Skeletal muscle tissue (tissue), 4 donors: ENCODE results near the gene DNAJB5. TPM values are rescaled to one million over a fixed set of nuclear protein-coding genes. Genes with fewer than 3 reads are reported as not detected.
"Not testable (repeated sequence)": the region's sequence is repeated elsewhere in the genome, so short reads cannot be mapped to it uniquely, and the experiment has no call there.

Experiments used
- H3K27ac ChIP-seq: one replicate; pipeline ENCODE4 v1.7.0; 2013; ENCODE audit warnings: mild to moderate bottlenecking, low read depth, low read length, inconsistent platforms
- H3K27me3 ChIP-seq, 3 donors: one replicate each; pipeline ENCODE4 v1.7.0; 2013; ENCODE audit warnings: low read length in 3 of 3; ENCODE audit not compliant: control insufficient read depth in 3 of 3, insufficient read depth in 3 of 3
- H3K36me3 ChIP-seq, 3 donors: one replicate each; pipeline ENCODE4 v1.7.0; 2013; ENCODE audit warnings: low read length in 3 of 3; ENCODE audit not compliant: control insufficient read depth in 3 of 3, insufficient read depth in 3 of 3
- H3K4me1 ChIP-seq, 3 donors: one replicate each; pipeline ENCODE4 v1.7.0; 2013; ENCODE audit warnings: low read length in 3 of 3, mild to moderate bottlenecking in 3 of 3; ENCODE audit not compliant: control insufficient read depth in 3 of 3, insufficient read depth in 3 of 3
- H3K4me3 ChIP-seq, 3 donors: one replicate each; pipeline ENCODE4 v1.7.0; 2013; ENCODE audit warnings: low read length in 3 of 3
- H3K9ac ChIP-seq, 3 donors: one replicate each; pipeline ENCODE4 v1.7.0; 2013; ENCODE audit warnings: low read length in 3 of 3, mild to moderate bottlenecking in 3 of 3, moderate library complexity in 2 of 3, low read depth in 1 of 3
- H3K9me3 ChIP-seq, 3 donors: one replicate each; pipeline ENCODE4 v1.7.0; 2013; ENCODE audit warnings: low read length in 3 of 3; ENCODE audit not compliant: control insufficient read depth in 3 of 3
- total RNA-seq: library from RNA; depleted of rRNA; stranded (reverse); fragments of >200 nt; gene quantifications from one replicate; pipeline ENCODE4 v1.2.3, GENCODE V29; 2014
- donor health status: Osteomylitis.

The DNAJB5 gene
- total RNA-seq, 1 donor from 2014 or later: 14.1 TPM

GRCh38 chr9:35014517-35014916 lies 25.0 kb downstream of the DNAJB5 start:
- peaks cover 4 to 5% (median 4%) of the 10 kb centered on the region in 3 donors for H3K9me3 ChIP-seq
- H3K4me1 ChIP-seq: no peaks in the 10 kb centered on the region
- H3K27me3 ChIP-seq: no peaks in the 10 kb centered on the region
- no peak overlapping the region for H3K9ac ChIP-seq
- no peak overlapping the region for H3K4me3 ChIP-seq
- H3K27ac ChIP-seq: no peak overlapping the region
- peaks cover 21 to 45% (median 36%) of the 10 kb centered on the region in 3 donors for H3K36me3 ChIP-seq

- not testable (repeated sequence) for H3K27me3 ChIP-seq, H3K4me3 ChIP-seq, H3K27ac ChIP-seq, H3K9ac ChIP-seq, H3K4me1 ChIP-seq, H3K9me3 ChIP-seq
- peaks cover 4 to 36% (median 20%) of the 10 kb centered on the region in 3 donors for H3K36me3 ChIP-seq
Measured at GRCh38 chr9:35023443-35023842, 33.9 kb downstream of the DNAJB5 start.

GRCh38 chr9:35026671-35027070 lies 37.1 kb downstream of the DNAJB5 start:
- H3K4me3 ChIP-seq: no peak overlapping the region
- no peak overlapping the region for H3K9ac ChIP-seq
- peak overlapping the region; percentile 33 for H3K27ac ChIP-seq
- peaks cover 0 to 8% (median 4%) of the 10 kb centered on the region in 3 donors for H3K4me1 ChIP-seq
- peaks cover 4 to 24% (median 17%) of the 10 kb centered on the region in 3 donors for H3K36me3 ChIP-seq
- H3K27me3 ChIP-seq: no peaks in the 10 kb centered on the region
- no peaks in the 10 kb centered on the region for H3K9me3 ChIP-seq

GRCh38 chr9:35027374-35027773 lies 37.8 kb downstream of the DNAJB5 start:
- H3K27ac ChIP-seq: no peak overlapping the region
- H3K9me3 ChIP-seq: no peaks in the 10 kb centered on the region
- H3K9ac ChIP-seq: no peak overlapping the region
- no peak overlapping the region for H3K4me3 ChIP-seq
- peaks cover 0 to 21% (median 15%) of the 10 kb centered on the region in 3 donors for H3K36me3 ChIP-seq
- H3K27me3 ChIP-seq: no peaks in the 10 kb centered on the region
- H3K4me1 ChIP-seq: peaks cover 0 to 8% (median 4%) of the 10 kb centered on the region in 3 donors

- peaks cover 0 to 8% (median 4%) of the 10 kb centered on the region in 3 donors for H3K4me1 ChIP-seq
- H3K27me3 ChIP-seq: no peaks in the 10 kb centered on the region
- peaks cover 1 to 19% (median 15%) of the 10 kb centered on the region in 3 donors for H3K36me3 ChIP-seq
- no peaks in the 10 kb centered on the region for H3K9me3 ChIP-seq
- no peak overlapping the region for H3K4me3 ChIP-seq
- no peak overlapping the region for H3K9ac ChIP-seq
- H3K27ac ChIP-seq: no peak overlapping the region
Measured at GRCh38 chr9:35027860-35028259, 38.3 kb downstream of the DNAJB5 start.

GRCh38 chr9:35028341-35028740 lies 38.8 kb downstream of the DNAJB5 start:
- Histone ChIP-seq H3K9me3 (no peaks in the 10 kb centered on the region), H3K27me3 (no peaks in the 10 kb centered on the region), H3K4me1 (peaks cover 0 to 8% (median 4%) of the 10 kb centered on the region in 3 donors), H3K36me3 (peaks cover 6 to 22% (median 19%) of the 10 kb centered on the region in 3 donors), H3K27ac (no peak overlapping the region), H3K4me3 (no peak overlapping the region), H3K9ac (no peak overlapping the region)

GRCh38 chr9:35029241-35029640 lies 39.7 kb downstream of the DNAJB5 start:
- Histone ChIP-seq H3K4me3 (no peak overlapping the region), H3K27ac (no peak overlapping the region), H3K27me3 (no peaks in the 10 kb centered on the region), H3K9ac (no peak overlapping the region), H3K9me3 (no peaks in the 10 kb centered on the region), H3K36me3 (peaks cover 7 to 18% (median 13%) of the 10 kb centered on the region in 3 donors), H3K4me1 (peaks cover 0 to 8% (median 4%) of the 10 kb centered on the region in 3 donors)

GRCh38 chr9:35029852-35030251 lies 40.3 kb downstream of the DNAJB5 start:
- H3K27me3 ChIP-seq: no peaks in the 10 kb centered on the region
- H3K4me1 ChIP-seq: peaks cover 0 to 8% (median 4%) of the 10 kb centered on the region in 3 donors
- no peak overlapping the region for H3K27ac ChIP-seq
- peaks cover 7 to 15% (median 11%) of the 10 kb centered on the region in 3 donors for H3K36me3 ChIP-seq
- no peaks in the 10 kb centered on the region for H3K9me3 ChIP-seq
- H3K9ac ChIP-seq: no peak overlapping the region
- no peak overlapping the region for H3K4me3 ChIP-seq

- no peaks in the 10 kb centered on the region for H3K9me3 ChIP-seq
- no peaks in the 10 kb centered on the region for H3K27me3 ChIP-seq
- H3K9ac ChIP-seq: no peak overlapping the region
- no peak overlapping the region for H3K4me3 ChIP-seq
- H3K27ac ChIP-seq: no peak overlapping the region
- peaks cover 12 to 27% (median 13%) of the 10 kb centered on the region in 3 donors for H3K36me3 ChIP-seq
- peaks cover 0 to 3% (median 0%) of the 10 kb centered on the region in 3 donors for H3K4me1 ChIP-seq
Measured at GRCh38 chr9:35033101-35033500, 43.6 kb downstream of the DNAJB5 start.

GRCh38 chr9:35035851-35036701 lies 46.5 kb downstream of the DNAJB5 start:
- no peaks in the 10 kb centered on the region for H3K9me3 ChIP-seq
- peak overlapping the region in 2 of 3 donors; percentile 14 to 32 for H3K9ac ChIP-seq
- peaks cover 12 to 34% (median 15%) of the 10 kb centered on the region in 3 donors for H3K36me3 ChIP-seq
- no peaks in the 10 kb centered on the region for H3K27me3 ChIP-seq
- peak overlapping the region; percentile 36 to 51 (median 49) for H3K4me3 ChIP-seq
- no peak overlapping the region for H3K27ac ChIP-seq
- H3K4me1 ChIP-seq: peaks cover 0 to 3% (median 0%) of the 10 kb centered on the region in 3 donors
